Caco-2 (cell line): ENCODE data around the gene KCNA4. TPM values are rescaled to one million over a fixed set of nuclear protein-coding genes. Genes with fewer than 3 reads are reported as not detected.
"Not testable (repeated sequence)": the region's sequence is repeated elsewhere in the genome, so short reads cannot be mapped to it uniquely, and the experiment has no call there.

Experiments used
- BruUV-seq: library from RNA; stranded (reverse); fragments of 400-500 nt; replicated peaks from 2 replicates; lab custom pipeline; 2021; lab: Mats Ljungman, UMichigan
- CTCF ChIA-PET: fragments of 300-600 bp; sonication (Branson Sonifier 250); formaldehyde crosslinking; loops from one replicate; lab custom pipeline; 2022; ENCODE audit warnings: antibody characterized with exemption; lab: Charles Lee
- POLR2A ChIA-PET: fragments of 300-600 bp; sonication (Branson Sonifier 250); formaldehyde crosslinking; loops from one replicate; lab custom pipeline; 2022; ENCODE audit warnings: antibody characterized with exemption; lab: Charles Lee
- DNase-seq, 2 experiments: peaks; one replicate each; pipeline versions ENCODE4 v3.0.0 to v3.0.0-alpha.2; 2020 to 2022
- H3K27me3 ChIP-seq: replicated peaks from 2 replicates; pipeline ENCODE4 v1.6.0; 2011; ENCODE audit warnings: low read length; ENCODE audit not compliant: control insufficient read depth, insufficient read depth
- H3K36me3 ChIP-seq: 2 replicates; pipeline ENCODE4 v1.5.1; 2011; ENCODE audit warnings: low read length; ENCODE audit not compliant: control insufficient read depth, insufficient read depth
- H3K4me1 ChIP-seq: fragments of 250-450 bp; sonication (Bioruptor Pico); 2 replicates; pipeline ENCODE4 v1.5.1; 2020; ENCODE audit warnings: mild to moderate bottlenecking
- H3K4me3 ChIP-seq: 2 replicates; pipeline ENCODE4 v1.5.1; 2011; ENCODE audit warnings: low read depth, mild to moderate bottlenecking, control low read depth, low read length
- H3K9me3 ChIP-seq: fragments of 250-450 bp; sonication (Bioruptor Pico); 2 replicates; pipeline ENCODE4 v1.5.1; 2020; ENCODE audit warnings: mild to moderate bottlenecking, moderate library complexity
- H3K27ac Mint-ChIP-seq: one replicate; pipeline ENCODE4 v1.8.0; 2022; ENCODE audit warnings: mixed read lengths; ENCODE audit not compliant: unreplicated experiment
- H3K27me3 Mint-ChIP-seq: one replicate; pipeline ENCODE4 v1.8.0; 2022; ENCODE audit warnings: mixed read lengths; ENCODE audit not compliant: insufficient read depth, unreplicated experiment
- H3K36me3 Mint-ChIP-seq: one replicate; pipeline ENCODE4 v1.8.0; 2022; ENCODE audit warnings: mild to moderate bottlenecking, mixed read lengths; ENCODE audit not compliant: insufficient read depth, unreplicated experiment
- H3K4me1 Mint-ChIP-seq: one replicate; pipeline ENCODE4 v1.8.0; 2022; ENCODE audit warnings: low read depth, mixed read lengths; ENCODE audit not compliant: unreplicated experiment
- H3K4me3 Mint-ChIP-seq: one replicate; pipeline ENCODE4 v1.8.0; 2022; ENCODE audit warnings: mild to moderate bottlenecking, moderate library complexity, mixed read lengths; ENCODE audit not compliant: unreplicated experiment
- H3K9me3 Mint-ChIP-seq: one replicate; pipeline ENCODE4 v1.8.0; 2022; ENCODE audit warnings: mixed read lengths; ENCODE audit not compliant: unreplicated experiment
- intact Hi-C: fragments of 100-400 bp; cut with micrococcal nuclease; formaldehyde crosslinking; loops from one replicate; pipeline ENCODE4 v1.10.0; 2022; ENCODE audit not compliant: unreplicated experiment
- total RNA-seq: library from RNA; stranded (reverse); gene quantifications from 2 replicates; pipeline ENCODE4 v1.2.3, GENCODE V29; 2022
- TF ChIP-seq, protein P1 (sequence below), 2 experiments: fragments of 200-600 bp in 1 of 2; IDR thresholded peaks; 1 replicate in 1 of 2; 2 replicates in 1 of 2; pipeline versions ENCODE4 v1.5.1 to v1.8.0; 2011 to 2022; ENCODE audit warnings: antibody characterized with exemption in 1 of 2, control low read depth in 1 of 2, inconsistent platforms in 1 of 2, low read depth in 1 of 2, low read length in 1 of 2, mild to moderate bottlenecking in 1 of 2, moderate library complexity in 1 of 2; ENCODE audit not compliant: insufficient read depth in 1 of 2, severe bottlenecking in 1 of 2, unreplicated experiment in 1 of 2

The KCNA4 gene
- total RNA-seq, 1 experiment from 2014 or later: not detected

DNA sequence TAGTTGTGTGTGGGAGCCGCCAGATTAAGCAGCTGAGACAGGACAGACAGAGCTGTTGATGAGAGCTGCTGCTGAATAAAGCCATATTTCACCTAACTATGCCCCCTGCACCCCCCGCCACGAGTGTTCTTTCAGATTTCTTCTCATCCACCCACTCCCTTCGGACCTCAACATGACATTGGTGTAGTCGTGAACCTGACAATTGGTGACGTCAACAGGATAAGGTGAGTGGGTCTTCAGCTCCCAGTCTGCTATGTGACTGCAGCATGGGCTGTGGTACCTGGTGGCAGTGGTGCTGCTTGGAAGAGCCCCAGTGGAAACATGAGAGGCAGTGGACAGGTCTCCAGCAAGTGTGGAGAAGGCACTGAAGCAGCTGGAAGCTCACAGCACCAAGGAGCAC lies 28.3 kb upstream of the KCNA4 start:
- H3K27ac Mint-ChIP-seq: no peak overlapping the region
- H3K4me3 ChIP-seq: no peak overlapping the region
- H3K9me3 ChIP-seq: no peaks in the 10 kb centered on the region
- intact Hi-C loops: no loop called here
- ChIA-PET POLR2A (no interaction called here), CTCF (no interaction called here)
- no TSS peak for BruUV-seq
- peaks cover under 1% of the 10 kb centered on the region for H3K9me3 Mint-ChIP-seq
- no peaks in the 10 kb centered on the region for H3K36me3 Mint-ChIP-seq
- H3K4me1 Mint-ChIP-seq: no peaks in the 10 kb centered on the region
- H3K27me3 Mint-ChIP-seq: peaks cover 3% of the 10 kb centered on the region
- DNase-seq: no peak
- H3K4me1 ChIP-seq: no peaks in the 10 kb centered on the region
- H3K36me3 ChIP-seq: no peaks in the 10 kb centered on the region
- H3K4me3 Mint-ChIP-seq: no peak overlapping the region
- H3K27me3 ChIP-seq: no peaks in the 10 kb centered on the region
- TF ChIP-seq, protein P1, sequence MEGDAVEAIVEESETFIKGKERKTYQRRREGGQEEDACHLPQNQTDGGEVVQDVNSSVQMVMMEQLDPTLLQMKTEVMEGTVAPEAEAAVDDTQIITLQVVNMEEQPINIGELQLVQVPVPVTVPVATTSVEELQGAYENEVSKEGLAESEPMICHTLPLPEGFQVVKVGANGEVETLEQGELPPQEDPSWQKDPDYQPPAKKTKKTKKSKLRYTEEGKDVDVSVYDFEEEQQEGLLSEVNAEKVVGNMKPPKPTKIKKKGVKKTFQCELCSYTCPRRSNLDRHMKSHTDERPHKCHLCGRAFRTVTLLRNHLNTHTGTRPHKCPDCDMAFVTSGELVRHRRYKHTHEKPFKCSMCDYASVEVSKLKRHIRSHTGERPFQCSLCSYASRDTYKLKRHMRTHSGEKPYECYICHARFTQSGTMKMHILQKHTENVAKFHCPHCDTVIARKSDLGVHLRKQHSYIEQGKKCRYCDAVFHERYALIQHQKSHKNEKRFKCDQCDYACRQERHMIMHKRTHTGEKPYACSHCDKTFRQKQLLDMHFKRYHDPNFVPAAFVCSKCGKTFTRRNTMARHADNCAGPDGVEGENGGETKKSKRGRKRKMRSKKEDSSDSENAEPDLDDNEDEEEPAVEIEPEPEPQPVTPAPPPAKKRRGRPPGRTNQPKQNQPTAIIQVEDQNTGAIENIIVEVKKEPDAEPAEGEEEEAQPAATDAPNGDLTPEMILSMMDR (IDR thresholded peaks at IDR 0.05; ENCODE audit: insufficient read depth in 1 of 2, low read depth in 1 of 2, low read length in 1 of 2, severe bottlenecking in 1 of 2, unreplicated experiment in 1 of 2): no peak

DNA sequence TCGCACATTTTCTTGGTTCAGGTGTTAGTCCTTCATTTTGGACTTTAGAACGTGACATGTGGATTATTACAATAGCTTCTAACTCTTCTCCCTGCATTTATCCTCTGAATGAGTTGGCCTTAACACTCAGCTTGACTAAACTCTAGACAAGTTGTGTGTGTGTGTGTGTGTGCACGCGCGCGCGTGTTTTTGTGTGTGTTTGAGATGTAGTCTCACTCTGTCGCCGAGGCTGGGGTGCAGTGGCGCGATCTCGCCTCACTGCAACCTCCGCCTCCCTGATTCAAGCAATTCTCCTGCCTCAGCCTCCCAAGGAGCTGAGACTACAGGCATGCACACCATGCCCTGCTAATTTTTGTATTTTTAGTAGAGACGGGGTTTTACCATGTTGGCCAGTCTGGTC lies 24.3 kb upstream of the KCNA4 start:
- H3K36me3 Mint-ChIP-seq: no peaks in the 10 kb centered on the region
- peaks cover 10% of the 10 kb centered on the region for H3K9me3 Mint-ChIP-seq
- H3K4me1 ChIP-seq: no peaks in the 10 kb centered on the region
- ChIA-PET CTCF (no interaction called here), POLR2A (no interaction called here)
- H3K4me1 Mint-ChIP-seq: no peaks in the 10 kb centered on the region
- no peak overlapping the region for H3K4me3 ChIP-seq
- H3K27ac Mint-ChIP-seq: no peak overlapping the region
- intact Hi-C loops: no loop called here
- no TSS peak for BruUV-seq
- H3K27me3 ChIP-seq: no peaks in the 10 kb centered on the region
- no peaks in the 10 kb centered on the region for H3K9me3 ChIP-seq
- TF ChIP-seq, protein P1 (IDR thresholded peaks at IDR 0.05; ENCODE audit: insufficient read depth in 1 of 2, low read depth in 1 of 2, low read length in 1 of 2, severe bottlenecking in 1 of 2, unreplicated experiment in 1 of 2): no peak
- DNase-seq: no peak
- peaks cover 5% of the 10 kb centered on the region for H3K27me3 Mint-ChIP-seq
- no peak overlapping the region for H3K4me3 Mint-ChIP-seq
- no peaks in the 10 kb centered on the region for H3K36me3 ChIP-seq

DNA sequence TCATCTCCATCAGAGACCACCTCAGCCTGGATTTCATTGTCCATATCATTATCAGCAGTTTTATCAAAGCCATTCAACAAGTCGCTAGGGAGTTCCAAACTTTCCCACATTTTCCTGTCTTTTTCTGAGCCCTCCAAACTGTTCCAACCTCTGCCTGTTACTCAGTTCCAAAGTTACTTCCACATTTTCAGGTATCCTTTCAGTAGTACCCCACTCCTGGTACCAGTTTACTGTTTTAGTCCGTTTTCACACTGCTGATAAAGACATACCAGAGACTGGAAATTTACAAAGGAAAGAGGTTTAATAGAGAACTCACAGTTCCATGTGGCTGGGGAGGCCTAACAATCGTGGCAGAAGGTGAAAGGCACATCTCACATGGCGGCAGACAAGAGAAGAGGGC lies 17.9 kb upstream of the KCNA4 start:
- POLR2A ChIA-PET, H3K4me3 Mint-ChIP-seq, H3K9me3 ChIP-seq, DNase-seq, H3K4me1 ChIP-seq, H3K36me3 ChIP-seq, H3K27me3 ChIP-seq, H3K27ac Mint-ChIP-seq, H3K4me1 Mint-ChIP-seq, CTCF ChIA-PET, BruUV-seq, H3K36me3 Mint-ChIP-seq, H3K27me3 Mint-ChIP-seq, intact Hi-C loops, H3K4me3 ChIP-seq: not testable (repeated sequence)
- H3K9me3 Mint-ChIP-seq: peaks cover 15% of the 10 kb centered on the region

DNA sequence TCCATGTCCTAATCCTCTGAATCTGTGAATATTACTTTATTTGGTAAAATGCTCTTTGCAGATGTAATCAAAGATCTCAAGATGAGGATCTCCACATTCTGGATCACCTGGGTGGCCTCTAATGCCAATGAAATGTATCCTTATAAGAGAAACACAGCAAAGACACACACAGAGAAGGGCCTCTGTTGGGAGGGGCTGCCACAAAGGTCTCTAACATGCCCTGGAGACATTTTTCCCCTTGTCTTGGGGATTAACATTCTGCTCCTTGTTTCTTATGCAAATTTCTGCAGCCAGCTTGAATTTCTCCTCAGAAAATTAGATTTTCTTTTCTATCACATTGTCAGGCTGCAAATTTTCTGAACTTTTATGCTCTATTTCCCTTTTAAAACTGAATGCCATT lies 17.3 kb upstream of the KCNA4 start:
- DNase-seq, H3K4me1 ChIP-seq, H3K4me1 Mint-ChIP-seq, H3K9me3 Mint-ChIP-seq, H3K4me3 ChIP-seq, H3K4me3 Mint-ChIP-seq, CTCF ChIA-PET, H3K36me3 Mint-ChIP-seq, POLR2A ChIA-PET, H3K36me3 ChIP-seq, H3K27me3 Mint-ChIP-seq, H3K9me3 ChIP-seq, H3K27me3 ChIP-seq, BruUV-seq, H3K27ac Mint-ChIP-seq, intact Hi-C loops: not testable (repeated sequence)
